OCI-LY1 (cell line): ENCODE measurements around the gene MNAT1.

ENCODE experiments used
- H2AFZ ChIP-seq: fragments of 200-600 bp; sonication (generic), shearing (Covaris generic); 2 replicates; pipeline ENCODE4 v1.6.0; 2014; ENCODE audit warnings: antibody characterized with exemption, mild to moderate bottlenecking, low read length
- H3F3A ChIP-seq: fragments of 200-600 bp; sonication (generic), shearing (Covaris generic); 2 replicates; pipeline ENCODE4 v1.6.0; 2014; ENCODE audit warnings: mild to moderate bottlenecking, antibody characterized with exemption, low read length, moderate library complexity; ENCODE audit not compliant: insufficient read depth
- H3K27ac ChIP-seq: fragments of 200-600 bp; sonication (generic); 2 replicates; pipeline ENCODE4 v1.5.1; 2014; ENCODE audit warnings: low read length, mixed run types, mild to moderate bottlenecking, low read depth; ENCODE audit not compliant: poor library complexity, severe bottlenecking
- H3K27me3 ChIP-seq: fragments of 200-600 bp; sonication (generic); 2 replicates; pipeline ENCODE4 v1.6.0; 2014; ENCODE audit warnings: antibody characterized with exemption, mild to moderate bottlenecking, low read length, moderate library complexity; ENCODE audit not compliant: insufficient read depth
- H3K36me3 ChIP-seq: fragments of 200-600 bp; sonication (generic); 2 replicates; pipeline ENCODE4 v1.6.1; 2014; ENCODE audit warnings: mild to moderate bottlenecking, antibody characterized with exemption, low read length, moderate library complexity, mixed read lengths; ENCODE audit not compliant: insufficient read depth
- H3K4me1 ChIP-seq: fragments of 200-600 bp; sonication (generic); 2 replicates; pipeline ENCODE4 v1.5.1; 2014; ENCODE audit warnings: mild to moderate bottlenecking, low read length, moderate library complexity; ENCODE audit not compliant: insufficient read depth, severe bottlenecking
- H3K4me2 ChIP-seq: fragments of 200-600 bp; sonication (generic), shearing (Covaris generic); 2 replicates; pipeline ENCODE4 v1.6.1; 2014; ENCODE audit warnings: low read length
- H3K4me3 ChIP-seq: fragments of 200-600 bp; sonication (generic); 2 replicates; pipeline ENCODE4 v1.5.1; 2014; ENCODE audit warnings: low read length, low read depth, mild to moderate bottlenecking, mixed read lengths; ENCODE audit not compliant: poor library complexity, severe bottlenecking
- H3K79me2 ChIP-seq: fragments of 200-600 bp; shearing (Covaris generic); 2 replicates; pipeline ENCODE4 v1.6.1; 2016; ENCODE audit warnings: mixed run types, low read length, mixed read lengths; ENCODE audit not compliant: insufficient read depth
- H3K9ac ChIP-seq: fragments of 200-600 bp; sonication (generic), shearing (Covaris generic); 2 replicates; pipeline ENCODE4 v1.6.1; 2014; ENCODE audit warnings: mild to moderate bottlenecking, low read length, mixed read lengths
- H3K9me2 ChIP-seq: fragments of 200-600 bp; sonication (generic), shearing (Covaris generic); 2 replicates; pipeline ENCODE4 v1.6.1; 2014; ENCODE audit warnings: low read depth, mild to moderate bottlenecking, low read length, mixed read lengths
- H3K9me3 ChIP-seq: fragments of 200-600 bp; shearing (Covaris generic); 2 replicates; pipeline ENCODE4 v1.6.1; 2014; ENCODE audit warnings: low read length, mixed read lengths
- H4K20me1 ChIP-seq: fragments of 200-600 bp; sonication (generic), shearing (Covaris generic); 2 replicates; pipeline ENCODE4 v1.6.0; 2016; ENCODE audit warnings: mild to moderate bottlenecking, low read length; ENCODE audit not compliant: insufficient read depth
- EZH2 ChIP-seq: fragments of 200-600 bp; sonication (generic), shearing (Covaris generic); IDR thresholded peaks from 2 replicates; pipeline ENCODE4 v1.8.0; 2017; ENCODE audit warnings: borderline replicate concordance, mixed run types, mild to moderate bottlenecking, antibody characterized with exemption, low read length, moderate library complexity, mixed read lengths
- TF ChIP-seq, protein P1 (sequence below): fragments of 200-600 bp; sonication (generic), shearing (Covaris generic); IDR thresholded peaks from 2 replicates; pipeline ENCODE4 v1.5.1; 2017; ENCODE audit warnings: mild to moderate bottlenecking, antibody characterized with exemption, low read length, moderate library complexity, mixed read lengths

MNAT1 gene

GRCh38 chr14:60986500-60986899, 251.9 kb downstream of the MNAT1 start:
- H3F3A ChIP-seq = no peaks in the 10 kb centered on the region
- H3K4me3 ChIP-seq = no peak overlapping the region
- TF ChIP-seq, protein P1, sequence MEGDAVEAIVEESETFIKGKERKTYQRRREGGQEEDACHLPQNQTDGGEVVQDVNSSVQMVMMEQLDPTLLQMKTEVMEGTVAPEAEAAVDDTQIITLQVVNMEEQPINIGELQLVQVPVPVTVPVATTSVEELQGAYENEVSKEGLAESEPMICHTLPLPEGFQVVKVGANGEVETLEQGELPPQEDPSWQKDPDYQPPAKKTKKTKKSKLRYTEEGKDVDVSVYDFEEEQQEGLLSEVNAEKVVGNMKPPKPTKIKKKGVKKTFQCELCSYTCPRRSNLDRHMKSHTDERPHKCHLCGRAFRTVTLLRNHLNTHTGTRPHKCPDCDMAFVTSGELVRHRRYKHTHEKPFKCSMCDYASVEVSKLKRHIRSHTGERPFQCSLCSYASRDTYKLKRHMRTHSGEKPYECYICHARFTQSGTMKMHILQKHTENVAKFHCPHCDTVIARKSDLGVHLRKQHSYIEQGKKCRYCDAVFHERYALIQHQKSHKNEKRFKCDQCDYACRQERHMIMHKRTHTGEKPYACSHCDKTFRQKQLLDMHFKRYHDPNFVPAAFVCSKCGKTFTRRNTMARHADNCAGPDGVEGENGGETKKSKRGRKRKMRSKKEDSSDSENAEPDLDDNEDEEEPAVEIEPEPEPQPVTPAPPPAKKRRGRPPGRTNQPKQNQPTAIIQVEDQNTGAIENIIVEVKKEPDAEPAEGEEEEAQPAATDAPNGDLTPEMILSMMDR = no peak
- no peak for TF ChIP-seq EZH2
- no peak overlapping the region for H3K27ac ChIP-seq
- H3K4me2 ChIP-seq = no peak overlapping the region
- H3K9me3 ChIP-seq = no peaks in the 10 kb centered on the region
- H3K79me2 ChIP-seq = no peaks in the 10 kb centered on the region
- no peak overlapping the region for H2AFZ ChIP-seq
- peaks cover 28% of the 10 kb centered on the region; the same call in 1 of the 2 replicates for H3K36me3 ChIP-seq
- no peaks in the 10 kb centered on the region for H4K20me1 ChIP-seq
- no peaks in the 10 kb centered on the region for H3K9me2 ChIP-seq
- peaks cover 28% of the 10 kb centered on the region for H3K4me1 ChIP-seq
- no peaks in the 10 kb centered on the region for H3K27me3 ChIP-seq
- H3K9ac ChIP-seq = no peak overlapping the region

GRCh38 chr14:60989599-60989998, 255.0 kb downstream of the MNAT1 start:
- Histone ChIP-seq H3K4me1 (peaks cover 3% of the 10 kb centered on the region), H3K4me2 (no peak overlapping the region), H3K9me3 (no peaks in the 10 kb centered on the region), H3F3A (no peaks in the 10 kb centered on the region), H3K9me2 (no peaks in the 10 kb centered on the region), H3K27me3 (no peaks in the 10 kb centered on the region), H2AFZ (no peak overlapping the region), H3K4me3 (no peak overlapping the region), H3K27ac (no peak overlapping the region), H3K79me2 (no peaks in the 10 kb centered on the region), H4K20me1 (no peaks in the 10 kb centered on the region), H3K36me3 (peaks cover 27% of the 10 kb centered on the region; the same call in 1 of the 2 replicates), H3K9ac (no peak overlapping the region)
- TF ChIP-seq, protein P1 = no peak
- no peak for TF ChIP-seq EZH2

GRCh38 chr14:60998617-60999016, 264.1 kb downstream of the MNAT1 start:
- H3K9ac ChIP-seq = no peak overlapping the region
- no peaks in the 10 kb centered on the region for H3K9me3 ChIP-seq
- TF ChIP-seq, protein P1 = no peak
- no peak overlapping the region for H3K27ac ChIP-seq
- H3K4me1 ChIP-seq = no peaks in the 10 kb centered on the region
- H3F3A ChIP-seq = no peaks in the 10 kb centered on the region
- H4K20me1 ChIP-seq = no peaks in the 10 kb centered on the region
- no peak overlapping the region for H3K4me2 ChIP-seq
- H3K79me2 ChIP-seq = no peaks in the 10 kb centered on the region
- no peak overlapping the region for H3K4me3 ChIP-seq
- H3K9me2 ChIP-seq = no peaks in the 10 kb centered on the region
- no peaks in the 10 kb centered on the region for H3K27me3 ChIP-seq
- no peak overlapping the region for H2AFZ ChIP-seq
- H3K36me3 ChIP-seq = no peaks in the 10 kb centered on the region
